SK-N-MC (cell line): ENCODE measurements around the gene RWDD4.

Source experiments
- EZH2 ChIP-seq: fragments of 200-600 bp; sonication (generic); IDR thresholded peaks from one replicate; pipeline ENCODE4 v1.6.1; 2017; ENCODE audit warnings: antibody characterized with exemption
- POLR2AphosphoS5 ChIP-seq: IDR thresholded peaks from 2 replicates; pipeline ENCODE4 v1.6.1; 2012; ENCODE audit warnings: mild to moderate bottlenecking, low read depth, low read length, borderline replicate concordance

DNA sequence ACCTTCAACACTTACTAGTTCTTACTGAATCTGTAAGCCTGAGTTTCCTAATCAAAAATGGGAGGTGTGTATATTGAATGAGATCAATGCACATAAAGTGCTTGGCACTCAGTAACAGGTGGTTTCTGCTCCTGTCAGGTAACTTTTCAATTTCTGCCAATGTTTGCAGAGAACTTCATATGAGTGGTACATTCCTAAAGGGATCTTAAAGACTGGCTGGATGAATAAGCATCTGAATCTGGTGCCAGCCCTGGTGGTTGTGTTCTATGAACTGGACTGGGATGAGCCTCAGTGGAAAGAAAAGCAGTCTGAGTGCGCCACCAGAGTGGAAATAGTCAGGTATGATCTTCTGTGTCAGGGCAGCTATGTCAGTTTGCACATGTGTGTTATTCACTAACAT is 7.1 kb upstream of the RWDD4 start:
- TF ChIP-seq POLR2AphosphoS5 (no peak), EZH2 (no peak)
